ENCODE measurements around the gene TPH1.

TPH1 gene

DNA sequence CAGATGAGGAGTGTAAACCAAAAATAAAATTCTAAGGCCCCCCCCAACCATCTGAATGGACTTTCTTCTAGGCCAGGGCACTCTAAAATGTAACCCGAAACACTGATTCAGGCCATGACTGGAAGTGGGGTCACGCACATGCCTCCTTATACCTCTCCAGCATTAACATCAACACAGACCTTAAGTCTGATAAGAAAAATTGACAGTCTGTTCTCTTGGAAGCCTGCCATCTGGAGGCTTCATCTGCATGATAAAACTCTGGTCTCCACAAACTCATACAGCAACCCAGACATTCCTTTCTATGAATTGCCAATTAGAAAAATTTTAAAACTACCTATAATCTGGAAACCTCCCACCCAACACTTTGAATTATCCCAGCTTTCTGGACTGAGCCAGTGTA is 29.3 kb downstream of the TPH1 start:
- TF ChIP-seq, protein P1, sequence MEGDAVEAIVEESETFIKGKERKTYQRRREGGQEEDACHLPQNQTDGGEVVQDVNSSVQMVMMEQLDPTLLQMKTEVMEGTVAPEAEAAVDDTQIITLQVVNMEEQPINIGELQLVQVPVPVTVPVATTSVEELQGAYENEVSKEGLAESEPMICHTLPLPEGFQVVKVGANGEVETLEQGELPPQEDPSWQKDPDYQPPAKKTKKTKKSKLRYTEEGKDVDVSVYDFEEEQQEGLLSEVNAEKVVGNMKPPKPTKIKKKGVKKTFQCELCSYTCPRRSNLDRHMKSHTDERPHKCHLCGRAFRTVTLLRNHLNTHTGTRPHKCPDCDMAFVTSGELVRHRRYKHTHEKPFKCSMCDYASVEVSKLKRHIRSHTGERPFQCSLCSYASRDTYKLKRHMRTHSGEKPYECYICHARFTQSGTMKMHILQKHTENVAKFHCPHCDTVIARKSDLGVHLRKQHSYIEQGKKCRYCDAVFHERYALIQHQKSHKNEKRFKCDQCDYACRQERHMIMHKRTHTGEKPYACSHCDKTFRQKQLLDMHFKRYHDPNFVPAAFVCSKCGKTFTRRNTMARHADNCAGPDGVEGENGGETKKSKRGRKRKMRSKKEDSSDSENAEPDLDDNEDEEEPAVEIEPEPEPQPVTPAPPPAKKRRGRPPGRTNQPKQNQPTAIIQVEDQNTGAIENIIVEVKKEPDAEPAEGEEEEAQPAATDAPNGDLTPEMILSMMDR (conservative IDR thresholded peaks at IDR 0.05; ENCODE audit: low read depth) = no peak
- DNase-seq (ENCODE audit: low spot score) = no peak
- ChIA-PET POLR2A (ENCODE audit: low non-redundant PET) (no interaction called here), CTCF (interaction anchor here (0.9 kb wide), 1 partner anchor 98 kb away, joined by 3 read pairs; no protein-coding TSS in a partner anchor)
- no peak overlapping the region for H3K27ac ChIP-seq

DNA sequence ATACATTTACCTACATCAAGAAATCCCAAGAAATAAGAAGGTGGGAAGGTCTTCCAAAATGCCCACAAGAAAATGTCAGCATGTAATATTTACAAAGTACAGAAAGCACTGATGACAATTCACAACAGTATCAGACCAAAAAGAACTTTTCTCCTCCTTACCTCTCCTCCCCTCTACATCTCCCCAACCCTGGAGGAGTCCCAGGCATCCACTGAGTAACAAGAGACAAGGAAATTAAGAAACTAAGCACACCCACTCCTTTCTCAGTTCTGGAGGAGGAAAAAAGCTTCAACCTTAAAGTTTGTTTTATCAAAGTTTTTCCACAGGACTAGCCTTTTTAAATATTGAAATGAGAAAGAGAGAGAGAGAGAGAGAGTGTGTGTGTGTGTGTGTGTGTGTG is 31.2 kb downstream of the TPH1 start:
- ChIA-PET CTCF (no interaction called here), POLR2A (ENCODE audit: low non-redundant PET) (no interaction called here)
- H3K27ac ChIP-seq = no peak overlapping the region
- TF ChIP-seq, protein P1 (conservative IDR thresholded peaks at IDR 0.05; ENCODE audit: low read depth) = no peak
- DNase-seq (ENCODE audit: low spot score) = no peak

DNA sequence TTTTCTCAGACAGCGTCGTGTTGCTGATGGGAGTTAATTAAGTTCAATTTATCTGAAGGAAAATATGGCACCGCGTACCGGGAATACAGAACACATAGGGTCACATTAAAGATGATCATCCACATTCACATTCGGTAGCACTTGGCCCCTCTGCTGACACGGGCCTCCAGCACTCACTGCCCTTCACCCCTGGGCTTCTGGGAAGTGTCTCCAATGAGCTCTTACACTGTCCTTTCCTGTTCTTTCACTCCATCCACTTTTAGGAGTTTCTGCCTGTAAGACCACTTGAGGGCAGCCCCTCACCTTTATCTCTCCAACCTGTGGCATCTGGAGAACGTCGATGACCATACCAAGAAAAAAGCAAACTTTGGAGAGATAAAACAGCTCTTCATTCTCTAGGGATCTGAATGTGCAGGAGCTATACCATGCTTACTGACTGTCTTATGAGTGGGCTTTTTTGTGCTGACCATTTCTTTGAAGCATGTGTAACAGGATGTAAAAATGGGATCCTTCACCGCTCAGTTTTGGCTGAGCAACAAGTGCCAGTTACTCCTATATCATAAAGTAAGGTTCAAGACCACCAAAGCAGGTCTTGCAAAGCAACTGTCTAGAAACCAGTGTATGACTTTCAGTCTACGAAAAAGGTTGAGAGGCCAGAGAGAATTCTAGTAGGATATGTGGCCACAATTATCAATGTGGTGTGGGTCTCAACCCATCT is 32.1 kb downstream of the TPH1 start:
- peak overlapping the region; percentile 73 for H3K27ac ChIP-seq
- POLR2A ChIA-PET (ENCODE audit: low non-redundant PET) = no interaction called here
- TF ChIP-seq, protein P1 (conservative IDR thresholded peaks at IDR 0.05; ENCODE audit: low read depth) = no peak
- DNase-seq (ENCODE audit: low spot score) = no peak
- CTCF ChIA-PET = interaction anchor here (0.5 to 1.0 kb wide), 3 partner anchors 8 to 1963 kb away, joined by 3 read pairs; no protein-coding TSS in a partner anchor

DNA sequence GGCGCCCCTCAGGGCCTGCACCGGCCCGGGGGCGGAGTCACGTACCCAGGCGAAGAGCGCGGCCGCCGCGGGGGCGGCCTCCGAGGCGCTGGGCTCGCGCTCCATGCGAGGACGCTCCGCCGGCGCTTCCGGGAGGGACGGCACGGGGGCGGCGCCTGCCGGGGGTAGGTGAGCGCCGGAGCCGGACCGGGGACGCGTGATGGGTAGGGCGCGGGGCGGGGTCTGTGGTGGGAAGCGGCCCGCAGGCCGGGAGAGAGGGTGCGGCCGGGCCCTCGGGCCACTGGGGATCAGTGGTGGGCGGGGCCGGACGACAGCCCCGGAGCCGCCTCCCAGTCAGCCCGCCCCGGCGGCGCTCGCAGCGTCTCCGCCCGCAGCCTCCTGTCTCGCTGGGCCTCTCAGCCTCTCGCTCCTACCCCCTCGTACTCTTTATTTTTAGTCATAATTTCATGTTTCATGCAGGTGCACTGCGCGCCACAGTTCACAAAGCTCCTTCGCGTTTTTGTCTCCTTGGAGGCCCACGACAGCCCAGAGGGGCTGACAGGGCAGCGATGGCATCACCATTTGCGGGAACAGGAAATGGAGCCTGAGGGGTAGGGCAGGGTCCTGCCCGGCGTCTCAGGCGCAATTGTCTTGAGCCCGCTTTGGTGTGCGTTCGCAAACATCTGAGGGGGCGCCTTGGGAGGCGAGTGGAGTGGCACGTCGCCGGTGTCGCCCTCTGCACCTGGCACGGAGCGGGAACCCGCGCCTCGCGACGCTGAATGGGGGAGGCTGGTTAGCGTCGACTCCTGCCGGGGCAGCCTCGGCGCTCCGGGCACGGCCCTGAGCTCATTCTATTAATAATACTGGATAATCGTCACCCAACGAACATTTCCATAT is 32.9 kb downstream of the TPH1 start, which contains the start of gene SERGEF:
Gene SERGEF (minus strand): TSS at position 142 of the 876 bp plus-strand sequence. CDS start 37 bp downstream, at position 105.
- peak within 1 kb of the TSS; percentile 73 for H3K27ac ChIP-seq
- ChIA-PET POLR2A (ENCODE audit: low non-redundant PET) (interaction anchor here (0.5 kb wide), 1 partner anchor 1276 kb away, joined by 3 read pairs; no protein-coding TSS in a partner anchor), CTCF (interaction anchor here (0.7 to 1.0 kb wide), 2 partner anchors 9 to 1962 kb away, joined by 3 read pairs; no protein-coding TSS in a partner anchor)
- peak; percentile 85 for DNase-seq (ENCODE audit: low spot score)
- TF ChIP-seq, protein P1 (conservative IDR thresholded peaks at IDR 0.05; ENCODE audit: low read depth) = no peak

DNA sequence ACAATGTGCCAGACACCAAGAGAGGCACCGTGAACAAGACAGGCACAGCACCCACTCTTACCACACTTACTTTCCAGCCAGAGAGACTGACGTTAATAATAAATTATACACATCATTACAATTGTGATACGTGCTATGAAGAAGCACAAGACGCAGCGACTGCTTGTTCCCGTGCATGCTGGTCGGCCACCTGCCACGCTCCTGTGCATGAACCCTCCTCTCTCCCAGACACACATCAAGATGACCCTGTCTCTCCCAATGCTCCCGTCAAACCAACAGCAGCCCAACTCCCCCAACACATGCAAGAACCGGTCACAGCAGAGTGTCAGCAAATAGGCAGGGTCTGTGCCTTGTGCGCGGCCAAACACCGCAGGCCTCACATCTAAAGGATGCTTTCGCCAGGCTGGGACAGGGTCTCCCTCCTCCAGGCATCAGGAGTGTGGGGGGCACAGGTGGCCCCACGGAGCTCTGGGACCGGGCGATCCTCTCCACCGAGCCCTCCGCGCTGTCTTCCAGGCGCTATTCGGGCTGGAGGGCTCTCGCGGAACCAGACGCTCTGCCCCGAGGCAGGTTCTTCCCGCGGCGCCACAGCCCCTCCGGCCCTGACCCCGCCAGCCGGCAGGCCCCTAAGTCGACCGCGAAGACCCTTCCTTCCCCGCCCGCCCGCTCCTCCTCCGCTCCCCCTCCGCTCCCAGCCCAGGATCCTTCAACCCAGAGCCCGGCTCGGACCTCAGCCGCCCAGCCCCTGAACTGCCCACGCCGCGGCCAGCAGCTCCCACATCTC is 33.8 kb downstream of the TPH1 start:
- peak; percentile 18 for DNase-seq (ENCODE audit: low spot score)
- TF ChIP-seq, protein P1 (conservative IDR thresholded peaks at IDR 0.05; ENCODE audit: low read depth) = no peak
- CTCF ChIA-PET = interaction anchor here (0.6 to 1.0 kb wide), 2 partner anchors 10 kb away, joined by 3 read pairs; no protein-coding TSS in a partner anchor
- POLR2A ChIA-PET (ENCODE audit: low non-redundant PET) = interaction anchor here (0.5 kb wide), 1 partner anchor 1277 kb away, joined by 3 read pairs; no protein-coding TSS in a partner anchor
- H3K27ac ChIP-seq = peak overlapping the region; percentile 73
